Activated CD4-positive, alpha-beta T cell treated with anti-CD3 and anti-CD28 coated beads, Interleukin-2, amount 10 ng/mL, durations not matched to agents 7 days and 5 days (primary cell): Measurements from ENCODE around the gene PAFAH2. TPM values are rescaled to one million over a fixed set of nuclear protein-coding genes. Genes with fewer than 3 reads are reported as not detected.
A peak's percentile ranks its signal among the peaks of the same experiment; 100 is the strongest.

Experiments
- CTCF ChIA-PET: fragments of 350-600 bp; sonication (Branson Sonifier 250); formaldehyde crosslinking; loops from one replicate; lab custom pipeline; 2021; ENCODE audit warnings: antibody characterized with exemption; lab: Charles Lee
- POLR2A ChIA-PET: fragments of 350-600 bp; sonication (Branson Sonifier 250); formaldehyde crosslinking; loops from one replicate; lab custom pipeline; 2021; ENCODE audit warnings: antibody characterized with exemption; lab: Charles Lee
- DNase-seq: peaks from one replicate; pipeline ENCODE4 v3.0.0-alpha.2; 2020
- H3K27ac Mint-ChIP-seq: one replicate; pipeline ENCODE4 v1.8.0; 2021; ENCODE audit warnings: mild to moderate bottlenecking, moderate library complexity, mixed read lengths
- H3K27me3 Mint-ChIP-seq: one replicate; pipeline ENCODE4 v1.8.0; 2021; ENCODE audit warnings: mixed read lengths
- H3K36me3 Mint-ChIP-seq: one replicate; pipeline ENCODE4 v1.8.0; 2021; ENCODE audit warnings: low read depth, mixed read lengths
- H3K4me1 Mint-ChIP-seq: one replicate; pipeline ENCODE4 v1.8.0; 2021; ENCODE audit warnings: mixed read lengths
- H3K4me3 Mint-ChIP-seq: one replicate; pipeline ENCODE4 v1.8.0; 2021; ENCODE audit warnings: mild to moderate bottlenecking, moderate library complexity, mixed read lengths
- H3K9me3 Mint-ChIP-seq: one replicate; pipeline ENCODE4 v1.8.0; 2021; ENCODE audit warnings: mixed read lengths
- total RNA-seq, 2 experiments: library from RNA; stranded (reverse); gene quantifications; one replicate each; pipeline ENCODE4 v1.2.3, GENCODE V29; 2021

The PAFAH2 gene
- total RNA-seq, 2 experiments from 2014 or later, result 10.1 to 11.9 TPM

DNA sequence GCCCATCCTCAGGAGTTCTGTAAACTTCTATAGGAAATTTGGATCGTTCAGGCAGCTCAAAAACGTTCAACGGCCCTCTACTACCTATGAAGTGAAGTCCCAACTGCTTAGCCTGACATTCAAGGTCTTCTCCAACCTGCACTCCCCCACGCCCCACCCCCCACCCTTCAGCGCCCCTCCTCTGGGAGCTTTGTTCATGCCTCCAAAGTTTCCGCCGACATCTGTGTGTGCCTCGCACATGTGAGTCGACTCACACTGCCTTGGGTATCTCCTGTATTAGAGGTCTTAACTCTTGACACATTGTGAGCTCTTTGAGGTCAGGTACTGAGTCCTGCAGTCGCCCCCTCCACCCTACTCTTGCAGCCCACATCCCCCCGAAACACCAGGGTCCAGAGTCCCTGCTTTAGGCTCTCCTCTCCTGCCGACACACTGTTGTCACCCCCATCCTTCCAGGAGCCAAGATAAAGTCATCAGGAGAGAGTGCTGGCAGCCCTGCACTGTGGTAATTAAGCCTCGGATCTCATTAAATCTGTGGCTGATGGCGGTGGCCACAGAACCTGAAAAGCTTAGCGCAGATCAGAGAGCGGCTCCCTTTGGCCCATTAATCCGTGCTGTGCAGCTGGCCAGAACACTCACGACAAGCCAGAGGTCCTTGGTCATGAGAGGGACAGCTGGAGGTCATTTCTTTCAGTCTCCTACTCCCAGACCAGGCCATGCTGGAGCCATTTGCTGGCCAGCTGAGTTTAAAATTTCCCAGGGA, 1.4 kb upstream of the PAFAH2 start:
- DNase-seq, result no peak
- Mint-ChIP-seq H3K9me3 (no peaks in the 10 kb centered on the region), H3K36me3 (no peaks in the 10 kb centered on the region), H3K27me3 (peaks cover 3% of the 10 kb centered on the region), H3K4me3 (no peak overlapping the region), H3K4me1 (peaks cover 21% of the 10 kb centered on the region), H3K27ac (no peak overlapping the region)
- ChIA-PET POLR2A (interaction anchor here (0.7 kb wide), 1 partner anchor 168 kb away, joined by 3 read pairs; no protein-coding TSS in a partner anchor), CTCF (interaction anchor here (0.6 to 7.7 kb wide), 7 partner anchors 14 to 151 kb away, joined by 3 to 154 read pairs (median 3); no protein-coding TSS in a partner anchor)

DNA sequence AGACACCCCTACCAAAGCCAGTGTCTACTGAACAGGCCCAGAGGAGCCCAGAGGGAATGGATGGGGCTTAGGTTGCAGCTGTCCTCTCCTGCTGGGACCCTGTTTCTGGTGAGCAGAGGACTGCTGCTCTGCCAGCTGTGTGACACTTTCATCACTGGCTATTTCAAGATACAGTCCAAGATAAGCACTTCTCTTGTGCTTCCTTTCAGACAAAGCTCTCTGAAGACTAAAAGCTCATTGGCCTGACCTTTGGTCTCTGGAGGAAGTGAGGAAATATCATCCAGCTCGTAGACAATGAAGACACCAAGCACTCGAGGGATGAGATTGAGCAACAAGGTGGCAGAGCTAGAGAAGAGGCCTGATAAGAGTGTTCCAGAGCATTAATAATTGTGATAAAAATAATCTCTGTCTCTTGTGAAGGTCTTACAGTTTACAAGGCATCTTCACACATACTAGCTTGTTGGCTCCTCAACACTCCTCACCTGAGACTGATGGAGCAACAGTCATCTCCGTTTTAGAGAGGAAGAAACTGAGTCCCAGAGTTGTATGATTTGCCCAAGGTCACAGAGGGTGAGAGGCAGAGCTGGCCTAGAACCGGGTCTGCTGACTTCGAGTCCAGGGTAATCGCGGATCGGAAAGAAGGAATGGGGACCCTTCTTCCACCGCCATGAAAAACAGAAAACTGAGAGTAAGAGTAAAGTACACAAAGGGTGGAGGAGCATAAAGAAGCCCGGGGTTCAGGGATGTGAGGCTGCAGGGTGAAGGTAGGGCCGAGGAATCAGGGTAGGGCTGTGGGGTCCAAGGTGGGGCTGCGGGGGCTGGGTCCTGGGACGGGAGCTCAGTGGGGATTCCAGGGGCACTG, 666 bp downstream of the PAFAH2 start:
- peak; percentile 12 for DNase-seq
- Mint-ChIP-seq H3K36me3 (no peaks in the 10 kb centered on the region), H3K4me3 (peak overlapping the region; percentile 94), H3K4me1 (peaks cover 35% of the 10 kb centered on the region), H3K27me3 (no peaks in the 10 kb centered on the region), H3K27ac (peak overlapping the region; percentile 96), H3K9me3 (no peaks in the 10 kb centered on the region)
- POLR2A ChIA-PET, result interaction anchor here (0.5 to 1.9 kb wide), 6 partner anchors 10 to 177 kb away, joined by 3 to 10 read pairs (median 4); partner anchors contain the start of gene MTFR1L
- CTCF ChIA-PET, result interaction anchor here (0.5 to 7.7 kb wide), 32 partner anchors 8 to 430 kb away, joined by 3 to 154 read pairs (median 4); partner anchors contain the start of genes MTFR1L and STMN1

DNA sequence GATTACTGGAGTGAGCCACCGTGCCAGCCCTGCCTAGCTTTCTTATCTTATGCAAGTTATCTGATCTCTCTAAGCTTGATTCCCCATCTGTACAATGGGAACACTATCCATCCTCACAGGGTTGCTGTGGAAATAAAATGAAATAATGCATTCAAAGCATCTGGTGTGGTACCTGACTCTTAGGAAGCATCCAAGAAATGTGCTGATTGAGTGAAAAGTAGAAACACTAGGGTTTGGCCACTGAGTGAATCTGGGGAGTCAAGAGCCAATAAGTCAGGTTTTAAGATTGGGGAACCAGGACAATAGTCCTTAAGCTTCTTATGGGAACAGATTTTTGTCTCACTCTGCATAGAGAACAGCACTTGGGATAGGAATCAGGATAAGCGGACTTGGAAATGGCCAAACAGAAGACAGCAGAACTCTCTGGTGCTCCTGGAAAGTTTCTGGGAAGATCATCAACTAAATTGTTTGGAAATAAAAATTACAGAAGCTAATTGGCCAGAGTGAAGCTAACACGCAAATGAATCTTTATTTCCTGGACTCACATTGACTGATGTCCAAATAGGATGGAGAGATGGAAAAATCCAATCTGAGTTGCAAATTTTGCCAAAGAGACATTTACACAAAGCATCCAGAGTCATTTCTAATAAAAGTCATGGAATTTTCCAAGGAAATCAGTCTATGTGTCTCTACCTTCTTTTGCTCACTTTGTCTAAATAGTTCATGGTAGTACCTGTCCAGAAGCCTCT, 3.3 kb downstream of the PAFAH2 start:
- no peak for DNase-seq
- H3K27ac Mint-ChIP-seq, result no peak overlapping the region
- ChIA-PET CTCF (interaction anchor here (0.5 to 7.7 kb wide), 7 partner anchors 14 to 178 kb away, joined by 3 to 154 read pairs (median 3); no protein-coding TSS in a partner anchor), POLR2A (no interaction called here)
- no peak overlapping the region for H3K4me3 Mint-ChIP-seq
- no peaks in the 10 kb centered on the region for H3K9me3 Mint-ChIP-seq
- no peaks in the 10 kb centered on the region for H3K27me3 Mint-ChIP-seq
- H3K4me1 Mint-ChIP-seq, result peaks cover 55% of the 10 kb centered on the region
- H3K36me3 Mint-ChIP-seq, result peaks cover 2% of the 10 kb centered on the region

DNA sequence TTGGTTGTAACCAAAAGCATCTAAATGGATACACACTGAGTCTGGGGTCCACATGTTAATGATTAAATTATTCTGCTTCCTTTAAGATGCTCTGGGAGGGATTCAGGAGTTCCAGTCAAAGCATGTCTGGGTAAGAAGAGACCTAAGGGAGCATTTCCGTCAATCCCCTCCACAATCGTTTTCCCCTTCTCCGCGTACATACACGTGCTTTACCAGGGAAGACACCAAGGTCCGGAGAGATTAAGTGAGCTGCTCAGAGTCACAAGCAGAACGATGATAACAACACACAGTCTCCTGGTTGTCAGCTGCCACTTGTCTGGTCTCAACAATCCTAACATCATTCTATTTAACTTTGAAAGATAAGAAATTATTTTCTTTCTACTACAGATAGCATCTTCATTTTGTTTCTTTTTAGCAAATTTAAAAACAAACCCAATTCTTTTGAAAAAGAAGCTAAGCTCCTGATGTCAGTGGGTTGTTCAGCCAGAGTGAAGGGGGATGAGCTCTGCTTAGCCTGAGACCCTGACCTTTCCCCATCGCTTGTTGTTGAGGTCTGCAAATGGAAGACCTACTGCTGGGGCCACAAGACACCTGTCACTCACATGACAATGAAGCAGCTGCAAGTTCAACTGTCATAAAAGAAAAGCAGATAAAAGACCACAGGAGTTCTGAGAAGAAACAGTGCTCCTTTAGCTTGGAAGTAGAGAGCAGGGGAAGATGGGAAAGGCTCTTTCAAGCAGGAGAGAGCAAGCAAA, 4.5 kb downstream of the PAFAH2 start:
- DNase-seq, result no peak
- CTCF ChIA-PET, result interaction anchor here (0.7 to 7.7 kb wide), 4 partner anchors 13 to 95 kb away, joined by 3 to 154 read pairs (median 4); no protein-coding TSS in a partner anchor
- Mint-ChIP-seq H3K27ac (no peak overlapping the region), H3K4me1 (peaks cover 59% of the 10 kb centered on the region), H3K36me3 (peaks cover 8% of the 10 kb centered on the region), H3K4me3 (no peak overlapping the region), H3K27me3 (no peaks in the 10 kb centered on the region), H3K9me3 (no peaks in the 10 kb centered on the region)
- POLR2A ChIA-PET, result interaction anchor here (0.6 kb wide), 1 partner anchor 96 kb away, joined by 3 read pairs; no protein-coding TSS in a partner anchor

DNA sequence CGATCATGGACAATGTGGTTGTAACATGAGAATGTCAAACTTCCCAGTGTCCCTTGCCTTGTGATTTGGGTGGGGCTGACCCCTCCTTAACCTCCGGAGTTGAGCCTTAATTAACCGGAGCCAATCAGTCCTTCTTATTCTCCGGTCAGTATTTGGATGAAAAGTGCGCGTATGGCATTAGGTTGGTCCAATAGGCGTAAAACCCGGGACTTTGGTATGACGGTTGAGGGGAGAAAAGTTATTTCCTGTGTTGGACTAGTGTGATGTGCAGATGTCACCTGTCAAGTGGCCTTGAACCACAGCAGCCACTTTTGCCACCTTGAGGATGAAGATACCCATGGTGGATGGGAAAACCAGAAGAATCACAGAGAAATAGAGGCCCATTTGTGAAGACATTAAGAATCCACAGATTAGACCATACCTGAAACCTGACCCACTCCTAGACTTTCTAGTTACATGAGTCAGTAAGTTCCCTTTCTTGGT, 5.1 kb downstream of the PAFAH2 start:
- Mint-ChIP-seq H3K4me3 (no peak overlapping the region), H3K4me1 (peaks cover 61% of the 10 kb centered on the region), H3K36me3 (peaks cover 10% of the 10 kb centered on the region), H3K27ac (no peak overlapping the region), H3K9me3 (no peaks in the 10 kb centered on the region), H3K27me3 (no peaks in the 10 kb centered on the region)
- DNase-seq, result no peak
- ChIA-PET CTCF (interaction anchor here (6.8 to 7.7 kb wide), 2 partner anchors 95 to 97 kb away, joined by 41 to 154 read pairs; no protein-coding TSS in a partner anchor), POLR2A (no interaction called here)

DNA sequence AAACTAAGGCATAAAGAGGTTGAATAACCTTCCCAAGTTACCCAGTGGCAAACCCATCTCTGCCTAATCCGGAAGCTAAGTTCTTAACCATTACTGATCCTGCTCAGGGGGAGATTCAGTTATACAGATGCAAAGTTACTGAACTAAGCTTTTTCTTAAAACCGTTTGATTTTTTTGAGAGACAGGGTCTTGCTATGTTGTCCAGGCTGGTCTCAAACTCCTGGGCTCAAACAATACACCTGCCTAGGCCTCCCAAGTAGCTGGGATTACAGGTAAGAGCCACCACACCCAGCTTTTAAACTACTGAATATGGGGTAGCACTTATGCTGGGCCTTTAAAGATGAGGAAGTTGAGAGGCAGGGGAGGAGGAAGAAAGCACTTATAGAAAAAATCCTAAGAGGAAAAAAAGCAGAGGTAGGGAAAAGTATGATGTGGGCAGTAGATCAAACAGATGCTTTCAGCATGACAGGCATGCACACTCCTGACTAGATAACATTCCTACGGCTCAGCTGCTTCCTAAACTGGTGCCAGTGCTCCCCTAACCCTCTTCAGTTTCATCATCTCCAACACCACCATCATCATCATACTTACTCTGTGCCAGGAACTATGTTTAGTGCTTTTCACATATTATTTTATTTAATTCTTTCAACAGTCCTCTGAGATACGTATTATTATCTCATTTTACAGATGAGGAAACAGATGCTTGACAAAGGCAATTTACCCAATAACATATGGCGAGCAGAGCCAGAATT, 5.8 kb downstream of the PAFAH2 start:
- Mint-ChIP-seq H3K4me3 (no peak overlapping the region), H3K36me3 (peaks cover 14% of the 10 kb centered on the region), H3K9me3 (no peaks in the 10 kb centered on the region), H3K27ac (peak overlapping the region; percentile 57), H3K4me1 (peaks cover 58% of the 10 kb centered on the region), H3K27me3 (no peaks in the 10 kb centered on the region)
- POLR2A ChIA-PET, result no interaction called here
- CTCF ChIA-PET, result interaction anchor here (6.8 kb wide), 1 partner anchor 96 kb away, joined by 41 read pairs; no protein-coding TSS in a partner anchor
- DNase-seq, result no peak

DNA sequence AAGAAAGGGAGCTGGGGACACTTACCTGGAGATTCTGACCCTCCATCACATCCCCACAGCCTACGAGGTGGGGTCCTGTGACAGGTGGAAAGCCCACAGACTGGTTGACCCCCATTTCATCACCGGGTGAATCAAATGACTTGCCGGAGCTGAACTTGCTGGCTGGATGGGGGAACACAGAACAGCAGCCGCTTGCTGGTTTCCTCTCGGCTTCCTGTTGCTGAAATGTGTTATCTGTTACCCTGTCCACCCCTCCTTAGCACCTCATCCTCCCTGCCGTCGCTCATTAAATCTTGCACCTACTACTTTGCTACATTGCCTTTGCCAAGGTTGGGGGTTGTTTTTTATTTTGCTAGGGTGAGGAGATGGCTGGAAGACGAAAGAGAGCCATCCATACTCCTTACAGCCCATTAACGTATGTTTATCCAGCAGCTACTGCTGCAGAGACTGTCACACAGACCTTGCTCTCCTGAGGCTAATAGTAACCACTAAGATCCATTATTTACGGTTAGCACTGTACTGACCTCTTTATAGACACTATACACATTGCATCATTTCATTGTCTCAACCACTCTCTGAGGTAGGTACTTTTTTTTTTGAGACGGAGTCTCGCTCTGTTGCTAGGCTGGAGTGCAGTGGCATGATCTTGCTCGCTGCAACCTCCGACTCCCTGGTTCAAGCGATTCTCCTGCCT, 7.0 kb downstream of the PAFAH2 start:
- ChIA-PET POLR2A (interaction anchor here (0.6 kb wide), 1 partner anchor 341 kb away, joined by 7 read pairs; no protein-coding TSS in a partner anchor), CTCF (interaction anchor here (0.6 to 6.8 kb wide), 9 partner anchors 10 to 116 kb away, joined by 3 to 41 read pairs (median 3); no protein-coding TSS in a partner anchor)
- Mint-ChIP-seq H3K9me3 (no peaks in the 10 kb centered on the region), H3K27me3 (no peaks in the 10 kb centered on the region), H3K36me3 (peaks cover 19% of the 10 kb centered on the region), H3K4me1 (peaks cover 58% of the 10 kb centered on the region), H3K4me3 (peak overlapping the region; percentile 82), H3K27ac (peak overlapping the region; percentile 84)
- DNase-seq, result peak; percentile 62

DNA sequence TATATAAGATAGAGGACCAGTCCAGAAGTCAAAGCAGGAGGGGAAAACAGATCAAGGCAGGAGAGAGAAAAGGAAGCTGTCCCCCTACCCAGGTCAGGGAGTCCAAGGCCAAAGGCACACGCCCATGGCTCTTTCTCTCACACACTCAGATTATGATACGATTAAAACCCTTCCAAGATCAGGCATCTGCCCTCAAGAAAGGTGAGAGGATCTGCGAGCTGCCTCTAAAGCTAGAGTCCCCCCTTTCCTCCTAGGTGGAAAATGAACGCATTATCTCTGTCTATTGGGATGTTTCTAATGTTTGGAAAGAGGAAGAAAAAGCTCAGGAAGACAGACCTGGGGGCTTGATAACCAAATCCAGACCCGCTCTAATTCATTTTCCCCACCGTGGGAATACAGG, 7.6 kb downstream of the PAFAH2 start:
- CTCF ChIA-PET, result interaction anchor here (1.0 to 6.8 kb wide), 9 partner anchors 8 to 116 kb away, joined by 3 to 41 read pairs (median 3); partner anchors contain the start of gene PAFAH2
- no peak for DNase-seq
- no peaks in the 10 kb centered on the region for H3K9me3 Mint-ChIP-seq
- peak overlapping the region; percentile 82 for H3K4me3 Mint-ChIP-seq
- POLR2A ChIA-PET, result interaction anchor here (0.6 kb wide), 1 partner anchor 342 kb away, joined by 7 read pairs; no protein-coding TSS in a partner anchor
- H3K27ac Mint-ChIP-seq, result peak overlapping the region; percentile 84
- H3K36me3 Mint-ChIP-seq, result peaks cover 25% of the 10 kb centered on the region
- H3K27me3 Mint-ChIP-seq, result no peaks in the 10 kb centered on the region
- peaks cover 64% of the 10 kb centered on the region for H3K4me1 Mint-ChIP-seq

DNA sequence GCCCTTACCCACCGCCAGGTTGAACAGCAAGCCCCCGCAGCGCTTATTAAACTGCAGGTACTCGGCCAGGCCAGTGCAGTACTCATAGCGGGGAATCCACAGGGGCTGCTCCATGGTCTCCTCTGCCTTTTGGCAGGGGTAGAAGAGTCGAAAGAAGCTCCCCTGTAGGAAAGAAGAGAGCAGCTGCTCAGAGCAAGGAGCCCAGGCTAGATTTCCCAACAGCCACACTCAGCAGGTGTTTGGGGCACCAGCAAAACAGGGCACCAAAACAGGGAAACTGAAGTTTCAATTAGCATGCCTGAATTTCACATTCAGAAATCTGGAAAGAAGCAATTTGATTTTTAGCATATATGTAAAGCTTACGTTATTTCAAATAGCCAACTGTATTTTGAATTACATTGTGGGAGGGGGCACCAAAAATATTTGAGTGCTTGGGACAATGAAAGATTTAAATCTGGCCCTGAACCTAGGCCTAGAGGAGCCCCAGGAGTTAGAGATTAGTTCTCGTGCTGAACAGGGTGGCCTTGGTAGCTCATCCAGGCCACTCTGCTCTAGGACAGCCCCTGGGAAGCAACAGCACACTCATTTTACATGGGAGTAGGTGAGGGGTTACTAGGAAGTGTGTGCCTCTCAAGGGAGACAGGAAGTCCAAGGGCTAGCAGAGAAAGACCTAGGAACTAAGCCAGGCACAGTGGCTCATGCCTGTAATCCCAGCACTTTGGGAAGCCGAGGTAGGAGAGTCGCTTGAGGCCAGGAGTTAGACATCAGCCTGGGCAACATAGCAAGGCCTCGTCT, 8.2 kb downstream of the PAFAH2 start:
- H3K36me3 Mint-ChIP-seq, result peaks cover 25% of the 10 kb centered on the region
- peaks cover 65% of the 10 kb centered on the region for H3K4me1 Mint-ChIP-seq
- H3K27me3 Mint-ChIP-seq, result no peaks in the 10 kb centered on the region
- ChIA-PET POLR2A (interaction anchor here (0.6 kb wide), 1 partner anchor 430 kb away, joined by 4 read pairs; no protein-coding TSS in a partner anchor), CTCF (interaction anchor here (0.6 to 6.8 kb wide), 8 partner anchors 8 to 115 kb away, joined by 3 to 41 read pairs (median 4); partner anchors contain the start of gene PAFAH2)
- peak overlapping the region; percentile 84 for H3K27ac Mint-ChIP-seq
- no peak for DNase-seq
- H3K4me3 Mint-ChIP-seq, result peak overlapping the region; percentile 82
- H3K9me3 Mint-ChIP-seq, result no peaks in the 10 kb centered on the region
